MM.1S (cell line): ENCODE measurements around the gene NUDT2.

Source experiments
- CTCF ChIP-seq: fragments of 300-600 bp; sonication (generic); IDR thresholded peaks from 2 replicates; pipeline ENCODE4 v1.5.1; 2016; ENCODE audit warnings: antibody characterized with exemption, low read length, mixed read lengths
- EZH2 ChIP-seq: fragments of 300-600 bp; sonication (generic); optimal IDR thresholded peaks from 2 replicates; pipeline ENCODE3; 2017; ENCODE audit warnings: low read depth, mild to moderate bottlenecking, antibody characterized with exemption, low read length, mixed read lengths

GRCh38 chr9:34374905-34375552 is 45.7 kb downstream of the NUDT2 start:
- TF ChIP-seq CTCF (no peak; the same call in 1 of the 2 replicates), EZH2 (no peak)
